ENCODE results near the gene ADH5. TPM values are rescaled to one million over a fixed set of nuclear protein-coding genes. Genes with fewer than 3 reads are reported as not detected.
"Not testable (repeated sequence)": the region's sequence is repeated elsewhere in the genome, so short reads cannot be mapped to it uniquely, and the experiment has no call there.

Gene ADH5
- total RNA-seq, 3 donors from 2014 or later (not counting 1 experiment from before 2014, with no cell fraction given), result 54.3 to 80.4 (median 62.5) TPM

GRCh38 chr4:99104153-99104552, 15.6 kb upstream of the ADH5 start:
- ATAC-seq (no peak), DNase-seq (no peak)
- H3K4me1 Mint-ChIP-seq, result no peaks in the 10 kb centered on the region
- no peaks in the 10 kb centered on the region for H3K27me3 ChIP-seq (ENCODE audit: control insufficient read depth, insufficient read depth, low read length)
- H3K4me3 Mint-ChIP-seq, result no peak overlapping the region
- no peaks in the 10 kb centered on the region for H3K36me3 ChIP-seq (ENCODE audit: control insufficient read depth, insufficient read depth, low read length)
- H3K9me3 ChIP-seq (ENCODE audit: control insufficient read depth, insufficient read depth, low read length), result no peaks in the 10 kb centered on the region
- no peaks in the 10 kb centered on the region for H3K36me3 Mint-ChIP-seq
- H3K4me1 ChIP-seq (ENCODE audit: control insufficient read depth, insufficient read depth, low read length), result no peaks in the 10 kb centered on the region
- H3K9me3 Mint-ChIP-seq, result no peaks in the 10 kb centered on the region
- no peak for TF ChIP-seq CTCF (IDR thresholded peaks at IDR 0.05)
- H3K27ac ChIP-seq (ENCODE audit: low read length), result no peak overlapping the region
- no CpG with 5 or more reads among the region's 1 CpG for WGBS (ENCODE audit: insufficient coverage)
- intact Hi-C loops (cut with micrococcal nuclease), result no loop called here
- no peak overlapping the region for H3K4me3 ChIP-seq (ENCODE audit: low read length)
- H3K27me3 Mint-ChIP-seq (ENCODE audit: low read depth in 2 of 2), result no peaks in the 10 kb centered on the region
- no peak overlapping the region for H3K27ac Mint-ChIP-seq

DNA sequence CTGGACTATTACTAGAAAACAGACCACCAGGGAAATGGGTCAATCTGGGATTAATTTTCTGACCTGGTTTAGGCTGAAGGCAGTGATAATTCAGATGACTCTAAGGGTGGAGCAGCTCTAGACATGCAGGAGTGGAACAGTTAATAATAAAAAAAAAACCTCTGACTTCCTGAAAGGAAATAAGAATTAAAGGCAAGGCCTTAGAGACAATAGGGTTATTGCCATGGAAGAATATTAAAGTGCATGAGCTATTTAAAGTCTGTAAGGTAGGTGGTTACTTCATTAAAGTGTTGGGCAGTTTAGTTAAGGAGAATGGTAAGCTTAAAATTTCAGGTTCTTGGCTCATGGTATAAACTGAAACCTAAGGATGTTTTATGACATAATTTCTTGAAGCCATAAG, 14.6 kb upstream of the ADH5 start:
- no peak for TF ChIP-seq CTCF (IDR thresholded peaks at IDR 0.05)
- no peak overlapping the region for H3K27ac ChIP-seq (ENCODE audit: low read length)
- H3K4me1 ChIP-seq (ENCODE audit: control insufficient read depth, insufficient read depth, low read length), result no peaks in the 10 kb centered on the region
- intact Hi-C loops (cut with micrococcal nuclease), result no loop called here
- no peaks in the 10 kb centered on the region for H3K27me3 ChIP-seq (ENCODE audit: control insufficient read depth, insufficient read depth, low read length)
- Mint-ChIP-seq H3K36me3 (no peaks in the 10 kb centered on the region), H3K4me3 (no peak overlapping the region), H3K27me3 (ENCODE audit: low read depth in 2 of 2) (peaks cover 0 to 3% of the 10 kb centered on the region in 2 donors), H3K4me1 (no peaks in the 10 kb centered on the region), H3K27ac (no peak overlapping the region), H3K9me3 (no peaks in the 10 kb centered on the region)
- no peaks in the 10 kb centered on the region for H3K36me3 ChIP-seq (ENCODE audit: control insufficient read depth, insufficient read depth, low read length)
- ATAC-seq (no peak), DNase-seq (no peak)
- no peak overlapping the region for H3K4me3 ChIP-seq (ENCODE audit: low read length)
- H3K9me3 ChIP-seq (ENCODE audit: control insufficient read depth, insufficient read depth, low read length), result no peaks in the 10 kb centered on the region

DNA sequence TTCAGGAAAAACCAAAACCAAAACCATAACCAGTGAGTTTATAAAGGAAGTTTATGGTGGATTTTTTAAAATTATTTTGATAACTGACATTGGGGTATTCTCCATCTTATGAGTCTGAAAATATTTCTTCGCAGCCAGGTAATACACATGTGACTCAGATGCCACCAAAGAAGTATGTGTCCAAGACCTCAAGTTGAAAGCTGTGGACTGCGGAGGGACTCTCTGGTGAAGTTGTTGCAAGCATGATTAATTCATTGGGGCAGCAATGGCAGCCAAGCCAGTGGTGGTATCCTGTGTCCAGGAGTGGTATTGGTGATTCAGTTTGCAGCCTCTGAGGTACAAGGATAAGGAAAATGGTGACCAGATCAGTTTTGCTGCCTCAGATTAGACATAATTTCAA, 14.0 kb upstream of the ADH5 start:
- DNase-seq (no peak), ATAC-seq (no peak)
- Mint-ChIP-seq H3K4me1 (no peaks in the 10 kb centered on the region), H3K36me3 (no peaks in the 10 kb centered on the region), H3K4me3 (no peak overlapping the region), H3K27me3 (ENCODE audit: low read depth in 2 of 2) (peaks cover 0 to 3% of the 10 kb centered on the region in 2 donors), H3K9me3 (no peaks in the 10 kb centered on the region), H3K27ac (no peak overlapping the region)
- Histone ChIP-seq H3K36me3 (ENCODE audit: control insufficient read depth, insufficient read depth, low read length) (no peaks in the 10 kb centered on the region), H3K4me3 (ENCODE audit: low read length) (no peak overlapping the region), H3K9me3 (ENCODE audit: control insufficient read depth, insufficient read depth, low read length) (no peaks in the 10 kb centered on the region), H3K4me1 (ENCODE audit: control insufficient read depth, insufficient read depth, low read length) (no peaks in the 10 kb centered on the region), H3K27ac (ENCODE audit: low read length) (no peak overlapping the region), H3K27me3 (ENCODE audit: control insufficient read depth, insufficient read depth, low read length) (no peaks in the 10 kb centered on the region)
- WGBS (ENCODE audit: insufficient coverage), result 91% methylated on average over 2 of the region's 2 CpGs
- intact Hi-C loops (cut with micrococcal nuclease), result no loop called here
- TF ChIP-seq CTCF (IDR thresholded peaks at IDR 0.05), result no peak

- Histone ChIP-seq H3K4me3 (ENCODE audit: low read length) (no peak overlapping the region), H3K36me3 (ENCODE audit: control insufficient read depth, insufficient read depth, low read length) (no peaks in the 10 kb centered on the region), H3K27me3 (ENCODE audit: control insufficient read depth, insufficient read depth, low read length) (no peaks in the 10 kb centered on the region), H3K9me3 (ENCODE audit: control insufficient read depth, insufficient read depth, low read length) (no peaks in the 10 kb centered on the region), H3K4me1 (ENCODE audit: control insufficient read depth, insufficient read depth, low read length) (no peaks in the 10 kb centered on the region), H3K27ac (ENCODE audit: low read length) (no peak overlapping the region)
- H3K27ac Mint-ChIP-seq, result no peak overlapping the region
- DNase-seq, result no peak
- H3K4me3 Mint-ChIP-seq, result no peak overlapping the region
- peaks cover 0 to 8% of the 10 kb centered on the region in 2 donors for H3K27me3 Mint-ChIP-seq (ENCODE audit: low read depth in 2 of 2)
- no peak for TF ChIP-seq CTCF (IDR thresholded peaks at IDR 0.05)
- intact Hi-C loops (cut with micrococcal nuclease), result no loop called here
- ATAC-seq, result no peak
- no peaks in the 10 kb centered on the region for H3K4me1 Mint-ChIP-seq
- no CpG with 5 or more reads among the region's 1 CpG for WGBS (ENCODE audit: insufficient coverage)
- H3K36me3 Mint-ChIP-seq, result no peaks in the 10 kb centered on the region
- no peaks in the 10 kb centered on the region for H3K9me3 Mint-ChIP-seq
Observed at GRCh38 chr4:99100876-99101275, 12.3 kb upstream of the ADH5 start.

DNA sequence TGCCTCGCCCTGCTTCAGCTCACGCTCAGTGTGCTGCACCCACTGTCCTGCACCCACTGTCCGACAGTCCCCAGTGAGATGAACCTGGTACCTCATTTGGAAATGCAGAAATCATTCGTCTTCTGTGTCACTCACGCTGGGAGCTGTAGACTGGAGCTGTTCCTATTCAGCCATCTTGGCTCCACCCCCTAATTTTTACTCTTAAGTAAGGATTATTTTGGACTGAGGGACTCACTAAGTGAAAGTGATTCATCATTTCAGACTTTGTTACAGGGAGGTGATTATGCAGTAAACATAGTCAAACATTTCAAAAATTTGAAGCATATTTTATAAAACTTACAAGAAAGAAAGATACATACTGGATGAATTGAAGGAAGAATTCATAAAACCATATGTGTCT, 11.2 kb upstream of the ADH5 start:
- ATAC-seq; H3K27me3 ChIP-seq (ENCODE audit: control insufficient read depth, insufficient read depth, low read length); DNase-seq; H3K27ac ChIP-seq (ENCODE audit: low read length); H3K4me1 ChIP-seq (ENCODE audit: control insufficient read depth, insufficient read depth, low read length); H3K4me3 Mint-ChIP-seq; H3K27me3 Mint-ChIP-seq (ENCODE audit: low read depth in 2 of 2); H3K27ac Mint-ChIP-seq; H3K4me3 ChIP-seq (ENCODE audit: low read length); H3K9me3 ChIP-seq (ENCODE audit: control insufficient read depth, insufficient read depth, low read length); H3K36me3 ChIP-seq (ENCODE audit: control insufficient read depth, insufficient read depth, low read length); H3K4me1 Mint-ChIP-seq; intact Hi-C loops (cut with micrococcal nuclease); H3K9me3 Mint-ChIP-seq; H3K36me3 Mint-ChIP-seq: not testable (repeated sequence)
- 96% methylated on average over 5 of the region's 5 CpGs for WGBS (ENCODE audit: insufficient coverage)
